Upper lobe of right lung (tissue), 1 donor: ENCODE results near the gene GP1BB. TPM values are rescaled to one million over a fixed set of nuclear protein-coding genes. Genes with fewer than 3 reads are reported as not detected.
A peak's percentile ranks its signal among the peaks of the same experiment; 100 is the strongest.

ENCODE experiments used
- ATAC-seq: fragments of 200-7000 bp; cut with Tn5 transposase; one replicate; pipeline ENCODE4 v1.9.1; 2020; ENCODE audit warnings: mild to moderate bottlenecking, moderate library complexity
- DNase-seq: peaks from one replicate; pipeline ENCODE4 v3.0.0-alpha.2; 2020
- H3K27ac ChIP-seq: fragments of 200-600 bp; one replicate; pipeline ENCODE4 v1.8.0; 2022
- H3K27me3 ChIP-seq: fragments of 200-600 bp; one replicate; pipeline ENCODE4 v1.8.0; 2022; ENCODE audit warnings: mild to moderate bottlenecking
- H3K36me3 ChIP-seq: fragments of 200-600 bp; one replicate; pipeline ENCODE4 v1.8.0; 2022
- H3K4me1 ChIP-seq: fragments of 200-600 bp; one replicate; pipeline ENCODE4 v1.8.0; 2022
- H3K4me3 ChIP-seq: fragments of 200-600 bp; one replicate; pipeline ENCODE4 v1.8.0; 2022; ENCODE audit warnings: mild to moderate bottlenecking
- H3K9me3 ChIP-seq: fragments of 200-600 bp; one replicate; pipeline ENCODE4 v1.8.0; 2022
- CTCF ChIP-seq: fragments of 200-600 bp; IDR thresholded peaks from one replicate; pipeline ENCODE4 v1.8.0; 2022; ENCODE audit warnings: antibody characterized with exemption
- intact Hi-C: fragments of 100-400 bp; cut with DNase I; formaldehyde crosslinking; loops from one replicate; pipeline ENCODE4 v1.11.0; 2022
- total RNA-seq: library from RNA; stranded (reverse); fragmentation: NEBNext Ultra II Directional; extraction: Animal tissue kit (Norgen Biotek cat#: 25700); gene quantifications from one replicate; pipeline ENCODE4 v1.2.1, GENCODE V29; 2021
- donor health status: DM: no; HTN: yes; CAD: no; lungs with severe emphysema.

GP1BB gene
- total RNA-seq, 1 donor from 2014 or later, result 1.3 TPM

- no peak for DNase-seq
- no peak overlapping the region for H3K27ac ChIP-seq
- intact Hi-C loops, result no loop called here
Observed at GRCh38 chr22:19681863-19682245, 41.5 kb upstream of the GP1BB start.

DNA sequence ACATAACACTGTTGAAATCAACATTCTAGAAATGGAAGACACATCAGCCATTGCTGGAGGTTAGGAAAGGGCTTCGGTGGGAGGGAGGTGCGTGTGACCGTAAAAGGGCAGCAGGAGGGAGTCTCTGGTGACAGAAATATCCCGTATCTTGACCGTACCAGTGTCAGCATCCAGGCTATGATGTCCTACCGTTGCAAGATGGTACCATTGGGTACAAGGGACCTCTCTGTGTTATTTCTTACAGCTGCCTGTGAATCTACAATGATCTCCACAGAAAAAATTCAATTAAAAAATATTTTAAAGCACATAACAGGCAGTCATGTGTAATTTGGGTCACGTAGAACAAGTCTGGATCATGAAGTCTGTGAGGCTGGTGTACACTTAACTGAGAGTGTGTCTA, 36.4 kb upstream of the GP1BB start:
- Histone ChIP-seq H3K4me3 (no peak overlapping the region), H3K27ac (no peak overlapping the region), H3K9me3 (no peaks in the 10 kb centered on the region), H3K4me1 (no peaks in the 10 kb centered on the region), H3K27me3 (peaks cover 14% of the 10 kb centered on the region), H3K36me3 (no peaks in the 10 kb centered on the region)
- intact Hi-C loops, result no loop called here
- ATAC-seq, result no peak
- DNase-seq, result no peak
- TF ChIP-seq CTCF, result no peak

More at GRCh38 chr22:19681863-19682245, 41.5 kb upstream of the GP1BB start:
- H3K4me3 ChIP-seq, result no peak overlapping the region
- no peak for TF ChIP-seq CTCF
- no peak for ATAC-seq
- peaks cover 10% of the 10 kb centered on the region for H3K27me3 ChIP-seq
- no peaks in the 10 kb centered on the region for H3K4me1 ChIP-seq
- H3K9me3 ChIP-seq, result no peaks in the 10 kb centered on the region
- no peaks in the 10 kb centered on the region for H3K36me3 ChIP-seq

- H3K9me3 ChIP-seq, result no peaks in the 10 kb centered on the region
- peak; percentile 77 for ATAC-seq
- intact Hi-C loops, result no loop called here
- peak; percentile 74 for DNase-seq
- H3K27ac ChIP-seq, result no peak overlapping the region
- no peaks in the 10 kb centered on the region for H3K36me3 ChIP-seq
- no peaks in the 10 kb centered on the region for H3K4me1 ChIP-seq
- no peak overlapping the region for H3K4me3 ChIP-seq
- no peak for TF ChIP-seq CTCF
- H3K27me3 ChIP-seq, result peaks cover 14% of the 10 kb centered on the region
Observed at GRCh38 chr22:19687561-19688300, 35.6 kb upstream of the GP1BB start.

DNA sequence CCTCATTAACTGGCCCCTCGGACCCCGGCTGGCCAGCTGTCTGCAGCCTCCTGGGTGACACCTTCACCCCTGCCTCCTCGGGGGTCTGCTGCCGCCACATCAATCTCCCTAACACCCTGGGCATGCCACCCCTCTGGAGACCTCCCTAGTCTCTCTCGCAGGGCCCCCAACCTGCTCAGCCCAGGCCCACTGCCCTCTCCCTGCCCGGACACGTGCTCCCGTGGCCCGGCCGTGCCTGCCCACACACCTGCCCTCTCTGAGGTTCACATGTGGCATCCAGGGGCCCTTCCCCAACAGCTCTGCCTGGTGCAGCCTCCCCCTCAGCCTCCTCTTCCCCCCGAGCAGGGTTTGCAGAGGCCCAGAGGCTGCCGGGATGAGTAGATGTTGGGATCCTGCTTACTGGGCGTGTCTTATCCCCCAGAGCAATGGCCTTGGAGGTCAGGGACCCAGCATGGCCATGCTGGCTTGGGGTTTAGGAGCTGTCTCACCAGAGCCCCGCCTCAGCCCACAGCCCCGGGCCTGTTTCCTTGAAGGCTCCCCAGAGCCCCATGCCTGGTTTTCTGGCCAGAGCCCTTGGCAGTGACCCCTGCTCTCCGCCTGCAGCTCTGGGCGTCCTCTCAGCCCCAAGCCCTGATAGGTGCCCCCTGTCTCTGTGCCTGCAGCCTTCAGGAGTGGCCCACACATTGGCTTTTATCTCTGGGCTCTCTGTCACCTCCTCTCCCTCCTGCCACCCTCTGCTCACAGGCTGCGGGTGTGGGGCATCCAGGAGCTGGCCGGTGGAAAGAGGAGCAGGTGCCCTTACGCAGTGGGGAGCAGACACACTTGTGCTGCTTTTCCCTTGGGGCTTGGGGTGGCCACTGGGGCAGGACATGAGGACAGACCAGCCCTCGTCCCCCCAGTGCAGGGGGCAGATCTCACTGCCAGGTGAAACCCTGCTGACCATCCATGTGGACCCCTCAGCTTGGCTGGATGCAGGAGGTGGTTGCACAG, 34.7 kb upstream of the GP1BB start:
- Histone ChIP-seq H3K36me3 (no peaks in the 10 kb centered on the region), H3K4me1 (no peaks in the 10 kb centered on the region), H3K27ac (no peak overlapping the region), H3K9me3 (no peaks in the 10 kb centered on the region), H3K27me3 (peaks cover 14% of the 10 kb centered on the region), H3K4me3 (no peak overlapping the region)
- DNase-seq, result peak; percentile 59
- no peak for TF ChIP-seq CTCF
- intact Hi-C loops, result no loop called here
- ATAC-seq, result peak; percentile 19

DNA sequence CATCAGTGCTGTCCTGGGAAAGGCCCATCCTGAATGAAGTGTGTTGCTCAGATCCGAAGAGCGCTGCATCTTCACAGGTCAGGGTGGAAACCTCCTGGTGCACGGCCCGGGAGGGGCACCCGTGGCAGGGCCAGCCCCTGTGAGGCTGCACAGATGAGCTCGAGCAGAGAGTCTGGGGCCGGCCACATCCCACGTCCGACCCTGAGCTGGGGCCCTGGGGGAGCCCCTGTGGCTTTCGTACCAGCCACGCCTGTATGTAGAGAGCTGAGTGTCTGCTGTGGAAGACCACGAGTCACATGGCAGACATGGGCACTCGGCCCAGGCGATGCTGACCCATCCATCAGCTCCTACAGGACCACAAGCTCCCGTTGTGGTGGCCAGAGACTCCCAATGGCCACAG, 33.9 kb upstream of the GP1BB start:
- DNase-seq (peak; percentile 59), ATAC-seq (no peak)
- no peak overlapping the region for H3K27ac ChIP-seq
- peaks cover 14% of the 10 kb centered on the region for H3K27me3 ChIP-seq
- intact Hi-C loops, result no loop called here
- TF ChIP-seq CTCF, result no peak
- no peak overlapping the region for H3K4me3 ChIP-seq
- no peaks in the 10 kb centered on the region for H3K36me3 ChIP-seq
- no peaks in the 10 kb centered on the region for H3K4me1 ChIP-seq
- H3K9me3 ChIP-seq, result no peaks in the 10 kb centered on the region
